ENCODE measurements around the gene PCBD1.
"Not testable (repeated sequence)": the region's sequence is repeated elsewhere in the genome, so short reads cannot be mapped to it uniquely, and the experiment has no call there.

Gene PCBD1

GRCh38 chr10:70874061-70874460, 14.3 kb downstream of the PCBD1 start:
- no peak for DNase-seq

GRCh38 chr10:70872291-70872690, 16.1 kb downstream of the PCBD1 start:
- DNase-seq: no peak

DNA sequence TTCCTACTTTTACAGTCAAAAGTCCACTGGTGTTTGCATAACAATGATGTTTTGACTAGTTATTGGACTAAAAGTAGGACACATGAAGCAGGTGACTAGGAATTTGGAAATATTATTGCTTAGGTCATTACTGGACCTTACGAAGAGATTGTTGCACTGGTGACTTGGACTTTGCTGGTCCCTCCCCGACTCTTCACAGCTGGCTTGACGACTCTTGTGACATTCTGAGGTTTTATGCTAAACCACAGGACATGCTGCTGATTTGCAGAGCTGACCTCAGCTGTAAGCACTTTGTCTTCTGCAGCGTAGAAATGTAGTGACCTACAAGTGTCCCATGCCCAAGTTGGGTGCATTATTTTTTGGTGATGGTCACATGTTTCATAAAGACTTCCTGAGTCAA, 21.9 kb downstream of the PCBD1 start:
- no peak for DNase-seq

GRCh38 chr10:70864935-70865334, 23.4 kb downstream of the PCBD1 start:
- no peak for DNase-seq

DNA sequence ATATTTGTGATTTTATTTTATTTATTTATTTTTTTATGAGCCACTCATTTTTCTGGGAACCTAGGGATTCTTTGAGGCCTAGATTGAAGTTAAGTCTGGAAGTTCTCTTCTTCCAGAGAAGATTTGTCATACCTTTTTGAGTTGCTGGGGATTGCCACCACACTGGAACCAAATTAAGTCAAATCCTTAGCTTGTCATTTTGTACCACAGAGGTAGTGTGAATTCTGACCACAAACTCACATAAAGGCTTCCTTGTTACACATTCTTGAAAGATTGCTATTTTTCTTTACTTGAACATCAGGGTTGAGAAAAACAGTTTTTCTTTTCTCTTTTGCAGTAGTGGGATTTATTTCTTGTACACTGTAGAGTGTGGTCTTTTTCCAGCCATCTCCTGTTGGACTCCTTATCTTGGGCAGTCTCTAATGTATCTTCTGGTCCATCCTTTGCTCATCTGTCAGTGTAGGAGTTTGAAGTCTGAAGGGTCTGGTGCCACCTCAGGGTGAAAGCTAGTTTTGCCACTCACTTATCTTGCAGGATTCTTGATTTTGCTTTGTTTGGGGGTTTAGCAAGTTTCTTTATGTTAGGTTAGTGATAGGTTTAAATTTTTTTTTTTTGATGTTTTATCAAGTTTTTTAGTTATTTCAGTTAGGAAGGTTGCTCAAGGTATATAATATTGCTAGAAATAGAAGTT, 24.8 kb downstream of the PCBD1 start:
- DNase-seq: no peak

DNA sequence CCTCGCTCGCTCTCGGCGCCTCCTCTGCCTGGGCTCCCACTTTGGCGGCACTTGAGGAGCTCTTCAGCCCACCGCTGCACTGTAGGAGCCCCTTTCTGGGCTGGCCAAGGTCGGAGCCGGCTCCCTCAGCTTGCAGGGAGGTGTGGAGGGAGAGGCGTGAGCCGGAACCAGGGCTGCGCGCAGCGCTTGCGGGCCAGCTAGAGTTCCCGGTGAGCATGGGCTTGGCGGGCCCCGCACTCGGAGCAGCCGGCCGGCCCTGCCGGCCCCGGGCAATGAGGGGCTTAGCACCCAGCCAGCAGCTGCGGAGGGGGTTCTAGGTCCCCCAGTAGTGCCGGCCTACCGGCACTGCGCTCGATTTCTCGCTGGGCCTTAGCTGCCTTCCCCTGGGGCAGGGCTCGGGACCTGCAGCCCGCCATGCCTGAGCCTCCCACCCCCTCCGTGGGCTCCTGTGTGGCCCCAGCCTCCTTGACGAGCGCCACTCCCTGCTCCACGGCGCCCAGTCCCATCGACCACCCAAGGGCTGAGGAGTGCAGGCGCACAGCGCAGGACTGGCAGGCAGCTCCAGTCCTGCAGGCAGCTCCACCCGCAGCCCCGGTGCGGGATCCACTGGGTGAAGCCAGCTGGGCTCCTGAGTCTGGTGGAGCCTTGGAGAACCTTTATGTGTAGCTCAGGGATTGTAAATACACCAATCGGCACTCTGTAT, 26.7 kb downstream of the PCBD1 start:
- DNase-seq: not testable (repeated sequence)

DNA sequence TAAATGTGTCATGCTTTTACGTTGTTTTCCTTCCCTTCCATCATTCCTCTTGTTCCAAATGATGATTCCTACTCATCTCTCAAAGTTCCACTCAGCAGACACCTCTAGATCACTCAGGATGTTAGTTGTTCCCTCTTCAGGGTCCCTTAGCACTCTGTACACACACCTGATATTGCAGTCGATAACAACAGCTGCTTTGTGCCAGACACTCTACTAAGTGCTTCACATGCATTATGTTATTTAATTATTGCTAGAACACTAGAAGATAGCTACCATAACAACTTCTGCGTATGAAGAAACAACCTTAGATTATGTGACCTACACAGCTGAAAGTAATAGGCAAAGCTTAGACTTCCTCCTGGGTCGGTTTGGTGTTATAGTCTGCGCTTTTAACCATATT, 29.6 kb downstream of the PCBD1 start:
- no peak for DNase-seq

- peak in 1 of 56 donors; percentile 4 for DNase-seq
Measured at GRCh38 chr10:70856454-70856853, 31.9 kb downstream of the PCBD1 start.

- no peak for DNase-seq
Measured at GRCh38 chr10:70853457-70853856, 34.9 kb downstream of the PCBD1 start.

- DNase-seq: no peak
Measured at GRCh38 chr10:70853038-70853437, 35.3 kb downstream of the PCBD1 start.

DNA sequence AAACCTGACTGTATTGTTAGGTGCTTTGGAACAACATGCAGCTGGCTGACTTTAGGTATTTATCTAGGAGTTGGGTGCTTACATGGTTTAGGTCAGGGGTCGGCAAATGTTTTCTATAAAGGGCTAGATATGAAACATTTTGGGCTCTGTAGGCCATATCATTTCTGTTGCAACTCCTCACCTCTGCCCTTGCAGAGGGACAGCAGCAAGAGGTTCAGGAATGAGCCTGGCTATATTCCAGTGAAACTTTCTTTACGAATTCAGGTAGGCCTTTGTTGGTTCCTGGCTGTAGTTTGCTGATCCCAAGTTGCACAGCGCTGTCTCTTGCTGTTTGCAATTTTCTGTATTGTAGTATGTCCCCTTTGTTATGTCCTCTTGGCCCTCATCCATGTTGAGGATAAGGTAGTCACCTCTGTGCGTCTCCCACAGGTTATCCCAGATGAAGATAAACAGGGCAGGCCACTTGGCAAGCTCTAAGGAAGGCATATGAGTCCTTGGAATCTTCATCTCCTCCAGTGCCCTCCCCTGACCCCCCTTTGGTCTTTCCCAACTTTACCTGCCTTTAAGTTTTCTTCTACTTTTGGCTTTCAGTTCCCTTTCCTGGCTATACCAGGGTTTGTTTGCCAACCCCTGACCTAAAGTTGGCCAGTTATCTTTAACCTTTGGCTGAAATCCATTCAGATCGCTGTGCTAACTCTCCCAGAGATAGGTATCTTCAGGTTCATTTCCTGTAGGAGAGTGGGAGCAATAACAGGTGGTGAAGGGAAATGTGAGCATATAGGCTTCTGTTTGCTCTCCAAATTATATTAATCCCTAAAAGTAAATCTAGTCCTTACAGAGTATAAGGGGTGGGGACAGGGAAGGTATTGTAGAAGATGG, 36.5 kb downstream of the PCBD1 start:
- no peak for DNase-seq

DNA sequence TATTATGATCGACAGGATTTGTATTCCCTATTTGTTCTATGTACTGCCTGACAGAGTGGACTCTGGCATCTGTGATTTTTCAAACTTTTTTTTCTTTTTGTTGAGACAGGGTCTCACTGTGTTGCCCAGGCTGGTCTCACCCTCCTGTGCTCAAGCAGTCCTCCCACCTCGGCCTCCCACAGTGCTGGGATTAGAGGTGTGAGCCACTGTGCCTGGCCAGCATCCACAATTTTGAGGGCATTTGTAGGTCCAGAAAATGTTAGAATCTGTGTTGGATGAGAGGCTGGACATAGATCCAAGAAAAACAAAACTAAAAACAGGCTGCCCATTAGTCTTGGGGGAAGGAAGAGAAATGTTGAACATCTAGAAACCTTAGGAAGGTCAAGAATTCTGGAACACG, 38.3 kb downstream of the PCBD1 start:
- no peak for DNase-seq

DNA sequence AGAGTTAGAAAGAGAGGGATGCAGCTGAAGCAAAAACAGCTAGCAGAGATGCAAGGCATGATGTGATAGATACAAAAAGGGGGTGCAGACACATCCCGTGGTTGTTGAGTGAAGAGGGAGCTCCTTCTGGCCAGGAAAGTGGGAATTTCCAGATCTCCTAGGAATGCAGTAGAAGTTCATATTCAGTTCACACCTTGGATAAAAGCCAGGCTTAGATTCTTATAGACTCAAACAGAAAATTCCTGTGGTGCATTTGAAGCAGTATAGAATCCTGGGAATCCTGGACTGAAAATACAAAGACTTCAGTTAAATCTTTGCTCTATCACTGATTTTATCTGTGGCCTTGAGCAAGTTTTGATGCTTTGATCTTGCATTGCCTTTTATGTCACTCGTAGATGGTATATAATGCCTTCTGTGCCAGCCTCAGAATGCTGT, 38.8 kb downstream of the PCBD1 start:
- DNase-seq: no peak

GRCh38 chr10:70847659-70848360, 40.6 kb downstream of the PCBD1 start:
- DNase-seq: no peak

GRCh38 chr10:70846795-70847194, 41.6 kb downstream of the PCBD1 start:
- DNase-seq: no peak

- DNase-seq: no peak
Measured at GRCh38 chr10:70845816-70846215, 42.5 kb downstream of the PCBD1 start.

DNA sequence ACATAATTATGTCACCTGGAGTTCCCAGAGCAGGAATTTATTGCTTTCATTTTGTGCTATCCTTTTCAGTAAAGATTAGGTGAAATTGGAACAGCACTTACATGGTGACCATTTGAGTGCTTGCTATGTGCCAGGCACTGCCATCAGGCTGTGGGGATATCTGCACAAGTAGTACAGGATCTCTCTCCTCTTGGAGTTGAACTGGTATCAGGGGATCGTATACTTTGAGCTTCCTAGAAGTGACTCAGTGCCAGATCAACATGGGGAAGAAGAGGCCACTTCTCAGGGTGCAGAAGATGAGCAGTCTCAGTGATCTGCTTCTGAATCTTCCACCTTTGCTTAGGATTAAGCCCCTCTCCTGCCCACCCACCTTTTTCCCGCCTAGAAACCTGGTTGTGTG, 43.1 kb downstream of the PCBD1 start:
- DNase-seq: no peak

DNA sequence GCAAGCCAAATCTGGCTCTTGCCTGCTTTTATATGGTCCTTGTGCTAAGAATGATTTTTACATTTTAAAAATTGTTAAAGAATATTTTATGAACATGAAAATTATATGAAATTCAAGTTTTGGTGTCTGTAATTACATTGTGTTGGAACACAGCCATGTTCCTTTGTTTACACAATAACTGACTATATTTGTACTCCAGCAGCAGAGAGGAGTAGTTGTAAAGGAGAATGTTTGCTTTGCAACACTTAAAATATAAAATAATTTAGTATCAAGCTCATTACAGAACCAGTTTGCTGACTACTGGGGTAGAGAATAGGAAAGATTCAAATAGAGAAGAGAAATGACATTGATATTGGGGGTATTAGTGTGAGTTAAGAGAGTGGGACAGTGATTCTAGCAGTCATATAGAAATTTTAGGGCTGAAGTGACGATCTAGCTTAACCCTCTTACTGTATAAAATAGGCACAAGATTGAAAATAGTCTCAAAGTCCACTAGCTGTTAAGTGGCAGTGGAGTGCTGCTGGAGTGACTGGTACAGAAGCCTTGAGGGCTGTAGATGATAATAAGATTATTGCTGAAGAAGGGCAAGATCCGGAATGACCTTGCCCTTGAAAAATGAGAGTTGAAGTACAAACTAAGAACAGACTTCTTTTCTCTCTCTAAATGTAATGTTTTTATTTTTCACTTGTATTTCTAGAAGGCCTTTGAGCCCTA, 44.4 kb downstream of the PCBD1 start:
- DNase-seq: no peak

DNA sequence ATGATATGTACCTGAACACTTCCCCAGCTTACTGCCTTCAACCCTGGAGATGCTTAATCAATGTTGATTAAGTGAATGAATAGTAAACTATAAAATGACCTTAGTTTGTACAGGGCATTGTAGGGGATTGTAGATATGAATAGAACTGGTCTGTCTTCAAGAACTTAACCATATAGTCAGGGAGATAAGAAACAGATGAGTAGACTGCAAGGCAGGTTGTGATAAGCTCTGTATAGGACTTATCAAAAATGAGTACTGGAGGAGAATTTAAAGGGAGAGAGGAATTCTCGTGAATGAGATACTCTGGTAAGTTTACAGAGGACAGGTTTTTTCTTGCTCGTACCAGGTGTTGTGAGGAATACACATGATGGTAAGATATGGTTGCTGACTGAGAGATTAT, 45.0 kb downstream of the PCBD1 start:
- DNase-seq: no peak

DNA sequence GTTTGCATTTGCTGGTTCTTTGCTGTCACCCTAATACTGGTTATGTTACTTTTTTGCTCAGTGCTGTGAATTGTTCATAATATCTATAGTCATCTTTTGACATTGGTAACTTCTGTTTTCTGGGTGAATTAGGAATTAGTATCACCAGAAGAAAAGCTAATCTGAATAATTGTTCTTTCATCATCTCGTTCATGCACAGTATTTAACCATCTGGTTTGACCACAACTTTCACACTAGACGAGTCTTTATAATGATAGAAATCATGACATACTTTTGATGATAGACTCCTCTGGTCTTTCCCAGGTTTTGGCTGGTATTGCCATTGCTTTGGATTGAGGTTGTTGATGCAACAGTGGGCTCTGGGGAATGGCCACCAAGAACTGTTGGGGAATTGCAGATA, 47.5 kb downstream of the PCBD1 start:
- no peak for DNase-seq

DNA sequence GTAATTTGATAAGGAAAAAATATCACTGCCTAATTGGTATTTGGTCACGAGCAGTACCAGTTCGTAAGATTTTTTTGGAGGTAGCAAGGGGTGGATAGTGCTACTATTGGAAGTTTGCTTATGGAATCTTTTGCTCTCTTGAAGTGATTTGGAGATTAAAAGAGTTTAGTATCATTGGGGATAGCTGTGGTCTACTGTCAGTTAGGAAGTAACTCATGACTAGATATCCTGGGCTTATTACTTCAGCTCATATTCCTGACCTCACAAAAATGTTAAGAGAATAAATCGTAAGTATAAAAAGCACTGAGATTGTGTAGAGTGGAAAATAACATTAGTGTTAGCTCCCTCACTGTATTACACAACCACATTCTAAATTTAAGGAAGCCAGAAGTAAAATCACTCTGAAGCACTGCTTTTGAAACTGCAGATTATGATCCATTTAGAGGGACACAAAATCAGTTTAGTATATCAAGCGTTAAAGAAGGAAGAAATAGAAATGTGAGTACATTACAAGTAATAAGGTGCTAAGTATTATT, 50.0 kb downstream of the PCBD1 start:
- DNase-seq: no peak
